HL-60 (cell line): ENCODE measurements around the gene TBC1D5.

ENCODE experiments used
- GABPA ChIP-seq: IDR thresholded peaks from 2 replicates; pipeline ENCODE4 v1.6.1; 2012; ENCODE audit warnings: low read depth
- POLR2AphosphoS5 ChIP-seq: IDR thresholded peaks from 2 replicates; pipeline ENCODE4 v1.6.1; 2012; ENCODE audit warnings: low read depth
- SPI1 ChIP-seq: IDR thresholded peaks from 2 replicates; pipeline ENCODE4 v1.6.1; 2012; ENCODE audit warnings: low read depth, mild to moderate bottlenecking, borderline replicate concordance
- TF ChIP-seq, protein P1 (sequence below): IDR thresholded peaks from one replicate; pipeline ENCODE4 v1.5.1; 2011; ENCODE audit warnings: low read length, control low read depth, inconsistent platforms; ENCODE audit not compliant: insufficient read depth
- TF ChIP-seq, protein P2 (sequence below): IDR thresholded peaks from 2 replicates; pipeline ENCODE4 v1.6.1; 2012; ENCODE audit warnings: low read depth; ENCODE audit not compliant: insufficient replicate concordance

DNA sequence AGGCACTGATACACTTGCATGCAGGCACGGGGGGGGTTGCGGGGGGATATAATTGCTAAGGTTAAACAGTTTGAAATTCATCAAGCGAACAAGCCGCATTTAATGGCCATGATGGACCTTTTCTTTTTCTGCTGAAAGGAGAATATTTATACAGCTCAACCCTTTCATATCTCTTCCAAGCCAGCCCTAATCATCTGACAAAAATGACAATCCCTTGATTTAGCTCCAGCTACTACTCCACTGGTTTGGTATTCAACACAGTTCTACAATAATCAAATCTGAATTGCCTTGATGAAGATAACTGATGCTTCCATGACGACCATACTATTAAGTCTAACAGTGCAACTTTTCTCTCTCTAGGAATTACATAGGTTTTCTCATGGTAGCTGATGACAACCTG lies 482.7 kb downstream of the TBC1D5 start:
- TF ChIP-seq, protein P1, sequence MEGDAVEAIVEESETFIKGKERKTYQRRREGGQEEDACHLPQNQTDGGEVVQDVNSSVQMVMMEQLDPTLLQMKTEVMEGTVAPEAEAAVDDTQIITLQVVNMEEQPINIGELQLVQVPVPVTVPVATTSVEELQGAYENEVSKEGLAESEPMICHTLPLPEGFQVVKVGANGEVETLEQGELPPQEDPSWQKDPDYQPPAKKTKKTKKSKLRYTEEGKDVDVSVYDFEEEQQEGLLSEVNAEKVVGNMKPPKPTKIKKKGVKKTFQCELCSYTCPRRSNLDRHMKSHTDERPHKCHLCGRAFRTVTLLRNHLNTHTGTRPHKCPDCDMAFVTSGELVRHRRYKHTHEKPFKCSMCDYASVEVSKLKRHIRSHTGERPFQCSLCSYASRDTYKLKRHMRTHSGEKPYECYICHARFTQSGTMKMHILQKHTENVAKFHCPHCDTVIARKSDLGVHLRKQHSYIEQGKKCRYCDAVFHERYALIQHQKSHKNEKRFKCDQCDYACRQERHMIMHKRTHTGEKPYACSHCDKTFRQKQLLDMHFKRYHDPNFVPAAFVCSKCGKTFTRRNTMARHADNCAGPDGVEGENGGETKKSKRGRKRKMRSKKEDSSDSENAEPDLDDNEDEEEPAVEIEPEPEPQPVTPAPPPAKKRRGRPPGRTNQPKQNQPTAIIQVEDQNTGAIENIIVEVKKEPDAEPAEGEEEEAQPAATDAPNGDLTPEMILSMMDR, result no peak
- TF ChIP-seq, protein P2, sequence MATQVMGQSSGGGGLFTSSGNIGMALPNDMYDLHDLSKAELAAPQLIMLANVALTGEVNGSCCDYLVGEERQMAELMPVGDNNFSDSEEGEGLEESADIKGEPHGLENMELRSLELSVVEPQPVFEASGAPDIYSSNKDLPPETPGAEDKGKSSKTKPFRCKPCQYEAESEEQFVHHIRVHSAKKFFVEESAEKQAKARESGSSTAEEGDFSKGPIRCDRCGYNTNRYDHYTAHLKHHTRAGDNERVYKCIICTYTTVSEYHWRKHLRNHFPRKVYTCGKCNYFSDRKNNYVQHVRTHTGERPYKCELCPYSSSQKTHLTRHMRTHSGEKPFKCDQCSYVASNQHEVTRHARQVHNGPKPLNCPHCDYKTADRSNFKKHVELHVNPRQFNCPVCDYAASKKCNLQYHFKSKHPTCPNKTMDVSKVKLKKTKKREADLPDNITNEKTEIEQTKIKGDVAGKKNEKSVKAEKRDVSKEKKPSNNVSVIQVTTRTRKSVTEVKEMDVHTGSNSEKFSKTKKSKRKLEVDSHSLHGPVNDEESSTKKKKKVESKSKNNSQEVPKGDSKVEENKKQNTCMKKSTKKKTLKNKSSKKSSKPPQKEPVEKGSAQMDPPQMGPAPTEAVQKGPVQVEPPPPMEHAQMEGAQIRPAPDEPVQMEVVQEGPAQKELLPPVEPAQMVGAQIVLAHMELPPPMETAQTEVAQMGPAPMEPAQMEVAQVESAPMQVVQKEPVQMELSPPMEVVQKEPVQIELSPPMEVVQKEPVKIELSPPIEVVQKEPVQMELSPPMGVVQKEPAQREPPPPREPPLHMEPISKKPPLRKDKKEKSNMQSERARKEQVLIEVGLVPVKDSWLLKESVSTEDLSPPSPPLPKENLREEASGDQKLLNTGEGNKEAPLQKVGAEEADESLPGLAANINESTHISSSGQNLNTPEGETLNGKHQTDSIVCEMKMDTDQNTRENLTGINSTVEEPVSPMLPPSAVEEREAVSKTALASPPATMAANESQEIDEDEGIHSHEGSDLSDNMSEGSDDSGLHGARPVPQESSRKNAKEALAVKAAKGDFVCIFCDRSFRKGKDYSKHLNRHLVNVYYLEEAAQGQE, result no peak
- no peak for TF ChIP-seq SPI1
- no peak for TF ChIP-seq POLR2AphosphoS5
- no peak for TF ChIP-seq GABPA
